GM12875 (cell line): ENCODE data around the gene SRSF4.

Experiments
- H3K4me3 ChIP-seq: one replicate; pipeline ENCODE4 v1.5.1; 2011; ENCODE audit warnings: low read depth, low read length, control low read depth
- CTCF ChIP-seq: IDR thresholded peaks from 2 replicates; pipeline ENCODE4 v1.5.1; 2011; ENCODE audit warnings: low read depth, mild to moderate bottlenecking, control low read depth, inconsistent platforms, low read length, moderate library complexity, borderline replicate concordance; ENCODE audit not compliant: insufficient read depth

The SRSF4 gene

GRCh38 chr1:29125237-29125641 is 56.5 kb downstream of the SRSF4 start:
- H3K4me3 ChIP-seq, result no peak overlapping the region
- no peak for TF ChIP-seq CTCF

DNA sequence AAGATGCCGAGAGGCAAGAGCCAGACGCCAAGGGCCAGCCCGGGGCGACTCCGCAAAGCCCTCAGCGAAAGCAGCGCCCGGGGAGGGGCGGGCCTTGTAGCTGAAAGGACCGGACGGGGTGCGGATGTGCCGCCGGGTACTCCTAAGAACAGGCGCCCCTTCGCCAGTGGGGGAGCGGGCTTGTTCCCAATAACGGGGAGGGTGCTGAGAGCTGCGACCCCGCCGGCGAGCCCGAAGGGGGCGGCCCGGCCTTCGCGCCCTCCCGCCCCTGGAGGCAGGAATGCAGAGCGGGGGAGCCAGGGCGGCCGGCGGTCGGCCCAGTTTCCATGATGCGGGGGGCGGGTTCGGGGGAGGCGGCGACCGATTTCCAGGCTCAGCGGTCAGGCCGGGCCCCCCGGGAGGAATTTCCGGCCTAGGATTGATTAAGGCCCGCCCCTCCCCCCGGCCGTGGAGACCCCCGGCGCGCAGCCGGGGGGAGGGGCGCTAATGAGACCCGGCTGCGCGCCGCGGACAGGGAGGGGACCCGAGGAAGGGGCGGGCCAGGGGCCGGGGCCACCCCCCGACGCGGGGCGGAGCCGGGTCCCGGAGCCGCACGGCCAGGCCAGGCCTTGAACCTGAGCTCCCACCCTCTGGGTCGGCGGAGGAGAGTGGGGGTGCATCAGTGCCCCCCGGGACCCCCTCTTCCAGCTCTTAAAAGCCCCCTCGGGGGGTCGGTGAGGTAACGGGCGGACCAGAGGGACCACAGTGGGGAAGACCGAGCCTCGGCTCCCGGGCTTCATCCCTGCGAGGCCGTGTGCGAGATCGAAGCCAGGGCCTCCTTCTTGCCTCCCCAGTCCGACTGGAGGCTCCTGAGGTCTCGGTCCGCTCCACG is 57.1 kb downstream of the SRSF4 start:
- no peak for TF ChIP-seq CTCF
- peak overlapping the region; percentile 39 for H3K4me3 ChIP-seq

DNA sequence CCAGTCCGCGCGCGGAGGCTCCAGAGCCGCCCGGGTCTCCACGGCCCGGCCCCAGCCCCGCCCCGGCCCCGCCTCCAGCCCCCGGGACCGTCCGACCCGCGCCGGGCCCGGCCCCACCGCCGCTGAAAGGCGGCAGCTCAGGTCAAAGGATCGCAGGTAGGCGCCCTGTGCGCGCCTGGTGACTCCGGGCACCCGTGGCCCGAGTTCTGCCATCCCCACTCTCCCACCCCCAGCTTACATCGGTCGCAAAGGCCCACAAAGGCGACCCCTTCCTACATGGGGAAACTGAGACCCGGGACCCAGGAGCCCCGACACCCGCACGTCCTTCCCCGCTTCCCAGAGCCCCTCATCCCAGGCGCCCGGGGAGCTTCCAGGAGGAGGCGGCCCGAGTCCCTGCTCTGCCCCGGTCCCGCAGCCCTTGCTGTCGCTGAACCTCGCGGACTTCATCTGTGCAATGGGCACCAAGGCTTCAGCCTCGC is 57.8 kb downstream of the SRSF4 start, which contains the start of gene TMEM200B:
Gene TMEM200B, minus strand, starts transcription at position 17 of the 479 bp plus-strand sequence. CDS start 2,075 bp downstream, outside the sequence.
- TF ChIP-seq CTCF, result no peak
- peak within 1 kb of the TSS; percentile 39 for H3K4me3 ChIP-seq

DNA sequence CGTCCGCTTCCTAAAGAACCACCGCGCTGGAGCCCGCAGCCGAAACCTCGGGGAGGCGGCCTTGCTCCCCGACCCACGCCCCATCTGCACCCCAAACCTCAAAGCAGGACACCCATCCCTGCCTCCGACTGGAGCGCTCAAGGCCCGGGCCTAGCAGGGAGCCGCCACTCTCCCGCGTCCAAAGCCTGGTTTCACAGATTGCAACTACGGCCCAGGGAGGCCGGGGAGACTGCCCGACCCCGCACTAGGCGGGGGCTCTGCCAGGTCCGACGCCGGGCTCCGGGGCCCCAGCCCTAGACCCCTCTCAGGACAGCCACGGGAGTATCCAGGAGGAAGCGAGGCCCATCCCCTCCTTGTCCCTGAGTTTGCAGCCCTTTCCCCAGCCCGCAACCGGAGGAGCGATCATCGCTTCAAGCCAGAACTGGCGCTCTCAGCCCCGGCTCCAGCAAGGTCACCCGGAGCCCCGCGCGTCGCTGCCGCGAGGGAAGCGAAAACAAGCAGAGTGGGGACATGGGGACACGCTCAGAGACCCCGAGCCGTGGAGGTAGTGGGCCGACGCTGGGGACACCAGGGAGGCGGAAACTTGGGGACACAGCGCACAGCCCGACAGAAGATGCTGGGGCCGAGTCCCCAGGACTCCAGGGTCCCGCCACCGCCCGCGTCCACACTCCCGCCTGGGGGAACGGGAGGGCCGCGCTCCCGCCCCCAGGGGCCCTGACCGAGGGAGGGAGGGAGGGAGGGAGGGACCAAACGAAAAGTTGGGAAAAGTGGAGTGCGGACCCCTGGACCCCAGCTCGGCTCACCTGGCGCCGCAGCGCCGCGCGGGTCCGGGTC is 58.4 kb downstream of the SRSF4 start:
- H3K4me3 ChIP-seq, result no peak overlapping the region
- TF ChIP-seq CTCF, result no peak

DNA sequence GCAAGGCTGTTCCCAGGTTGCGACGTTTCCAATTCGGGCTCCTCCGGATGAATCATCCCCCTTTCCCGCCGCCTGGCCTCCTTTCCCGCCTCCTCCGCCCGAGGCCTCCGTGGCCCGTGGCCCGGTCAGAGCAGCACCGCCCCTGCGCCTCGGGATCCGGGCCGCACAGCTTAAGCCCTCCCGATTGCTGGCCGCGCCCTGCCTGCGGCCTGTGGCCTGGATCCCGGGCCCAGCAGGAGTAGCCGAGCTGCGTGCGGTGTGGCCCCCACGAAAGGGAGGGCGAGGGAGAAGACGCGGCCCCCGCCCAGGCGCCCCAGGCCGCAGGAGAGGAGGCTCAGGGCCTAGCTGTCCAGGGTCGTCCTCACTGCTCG is 59.0 kb downstream of the SRSF4 start:
- H3K4me3 ChIP-seq, result no peak overlapping the region
- no peak for TF ChIP-seq CTCF

- H3K4me3 ChIP-seq, result no peak overlapping the region
- TF ChIP-seq CTCF, result no peak
Measured at GRCh38 chr1:29121936-29122681, 59.6 kb downstream of the SRSF4 start.
